B cell (primary cell): Measurements from ENCODE around the gene CHST8. TPM values are rescaled to one million over a fixed set of nuclear protein-coding genes. Genes with fewer than 3 reads are reported as not detected.

Source experiments
- ATAC-seq: fragments of 200-7000 bp; cut with Tn5 transposase; one replicate; pipeline ENCODE4 v1.10.0; 2021; ENCODE audit warnings: low read depth, mild to moderate bottlenecking, moderate number of reproducible peaks, moderate library complexity
- CTCF ChIA-PET: fragments of 350-600 bp; sonication (Branson Sonifier 250); formaldehyde crosslinking; loops from one replicate; lab custom pipeline; 2021; ENCODE audit warnings: antibody characterized with exemption, inconsistent platforms; lab: Charles Lee
- POLR2A ChIA-PET: fragments of 350-600 bp; sonication (Branson Sonifier 250); formaldehyde crosslinking; loops from one replicate; lab custom pipeline; 2021; ENCODE audit warnings: antibody characterized with exemption; lab: Charles Lee
- DNase-seq: peaks from one replicate; pipeline ENCODE4 v3.0.0; 2013
- H2AFZ ChIP-seq: 2 replicates; pipeline ENCODE4 v1.6.1; 2012; ENCODE audit warnings: mild to moderate bottlenecking, low read depth, low read length; ENCODE audit not compliant: insufficient read depth, poor library complexity, severe bottlenecking
- H3K27ac ChIP-seq, 2 donors: 1 replicate in 1 of 2; 2 replicates in 1 of 2; pipeline ENCODE4 v1.5.1; 2012 to 2013; ENCODE audit warnings: low read length in 2 of 2, mild to moderate bottlenecking in 2 of 2, moderate library complexity in 1 of 2
- H3K27me3 ChIP-seq, 4 experiments: fragments of 200-600 bp in 1 of 4; sonication (generic) in 1 of 4; replicated peaks in 1 of 4; 1 replicate in 2 of 4; 2 replicates in 2 of 4; pipeline versions ENCODE4 v1.6.1 to v1.7.0; 2013 to 2016; ENCODE audit warnings: low read length in 3 of 4, mild to moderate bottlenecking in 2 of 4, mixed read lengths in 1 of 4, moderate library complexity in 1 of 4; ENCODE audit not compliant: insufficient read depth in 4 of 4, control insufficient read depth in 3 of 4; ENCODE audit errors: control extremely low read depth in 1 of 4
- H3K36me3 ChIP-seq, 2 experiments: replicated peaks in 1 of 2; 1 replicate in 1 of 2; 2 replicates in 1 of 2; pipeline versions ENCODE4 v1.6.1 to v1.7.1; 2013; ENCODE audit warnings: low read length in 1 of 2; ENCODE audit not compliant: insufficient read depth in 2 of 2, control insufficient read depth in 1 of 2; ENCODE audit errors: control extremely low read depth in 1 of 2, extremely low read depth in 1 of 2
- H3K4me1 ChIP-seq, 2 donors: fragments of 200-600 bp in 1 of 2; sonication (generic) in 1 of 2; 1 replicate in 1 of 2; 2 replicates in 1 of 2; pipeline versions ENCODE4 v1.5.1 to v1.6.1; 2013 to 2017; ENCODE audit warnings: low read length in 2 of 2; ENCODE audit not compliant: control insufficient read depth in 2 of 2, insufficient read depth in 2 of 2
- H3K4me2 ChIP-seq: replicated peaks from 2 replicates; pipeline ENCODE3; 2012; ENCODE audit warnings: mild to moderate bottlenecking, low read depth, low read length; ENCODE audit not compliant: poor library complexity, severe bottlenecking
- H3K4me3 ChIP-seq, 5 experiments: fragments of 200-600 bp in 1 of 5; sonication (generic) in 1 of 5; 1 replicate in 3 of 5; 2 replicates in 2 of 5; pipeline versions ENCODE4 v1.5.1 to v1.7.0; 2011 to 2016; ENCODE audit warnings: low read length in 4 of 5, mild to moderate bottlenecking in 4 of 5, low read depth in 2 of 5, control low read depth in 1 of 5, moderate library complexity in 1 of 5; ENCODE audit not compliant: insufficient read depth in 1 of 5; ENCODE audit errors: control extremely low read depth in 1 of 5, extremely low read depth in 1 of 5
- H3K79me2 ChIP-seq: fragments of 200-600 bp; sonication (generic); one replicate; pipeline ENCODE4 v1.6.0; 2016; ENCODE audit warnings: low read length; ENCODE audit not compliant: control insufficient read depth, insufficient read depth
- H3K9ac ChIP-seq: fragments of 200-600 bp; sonication (generic); 2 replicates; pipeline ENCODE4 v1.6.1; 2017; ENCODE audit warnings: mild to moderate bottlenecking, low read length, moderate library complexity
- H3K9me3 ChIP-seq, 3 donors: one replicate each; pipeline versions ENCODE4 v1.6.1 to v1.7.1; 2013; ENCODE audit warnings: low read length in 2 of 3; ENCODE audit not compliant: control insufficient read depth in 2 of 3, insufficient read depth in 1 of 3; ENCODE audit errors: control extremely low read depth in 1 of 3
- H4K20me1 ChIP-seq: 2 replicates; pipeline ENCODE4 v1.6.0; 2012; ENCODE audit warnings: mild to moderate bottlenecking, low read length; ENCODE audit not compliant: insufficient read depth, control insufficient read depth, poor library complexity, severe bottlenecking
- H3K27ac Mint-ChIP-seq: one replicate; pipeline ENCODE4 v1.8.0; 2021; ENCODE audit warnings: mixed read lengths
- H3K27me3 Mint-ChIP-seq: one replicate; pipeline ENCODE4 v1.8.0; 2021; ENCODE audit warnings: mixed read lengths
- H3K4me1 Mint-ChIP-seq: one replicate; pipeline ENCODE4 v1.8.0; 2021; ENCODE audit warnings: mixed read lengths
- H3K4me3 Mint-ChIP-seq: one replicate; pipeline ENCODE4 v1.8.0; 2021; ENCODE audit warnings: mixed read lengths
- H3K9me3 Mint-ChIP-seq: one replicate; pipeline ENCODE4 v1.8.0; 2022; ENCODE audit warnings: mixed read lengths; ENCODE audit not compliant: insufficient read depth
- EZH2 ChIP-seq: IDR thresholded peaks from 2 replicates; pipeline ENCODE4 v1.6.1; 2012; ENCODE audit warnings: borderline replicate concordance, low read depth, mild to moderate bottlenecking, moderate library complexity, low read length; ENCODE audit not compliant: insufficient read depth, poor library complexity, severe bottlenecking
- WGBS: methylation state at CpG from one replicate; pipeline ENCODE4 v1.1.5; 2013; ENCODE audit warnings: missing lambda C conversion rate; ENCODE audit not compliant: insufficient coverage; 5-methylcytosine and 5-hydroxymethylcytosine counted together
- intact Hi-C: fragments of 100-400 bp; cut with micrococcal nuclease; formaldehyde crosslinking; loops from one replicate; pipeline ENCODE4 v1.10.0; 2022
- polyA plus RNA-seq: library from polyadenylated mRNA; depleted of rRNA; stranded (reverse); fragments of >200 nt; gene quantifications from 2 replicates; pipeline ENCODE4 v1.2.3, GENCODE V29; 2012
- total RNA-seq, 2 donors: library from RNA; stranded (reverse); fragments of 120-200 nt in 1 of 2; gene quantifications; 1 replicate in 1 of 2; 2 replicates in 1 of 2; pipeline versions ENCODE4 v1.2.3 to v1.2.4, GENCODE V29; 2013 to 2022
- TF ChIP-seq, protein P1 (sequence below): fragments of 200-600 bp; IDR thresholded peaks from one replicate; pipeline ENCODE4 v1.8.0; 2022; ENCODE audit warnings: antibody characterized with exemption, mild to moderate bottlenecking

The CHST8 gene
- total and polyA plus RNA-seq, 2 donors (not counting 1 experiment from before 2014, with no cell fraction given): not detected

GRCh38 chr19:33808399-33808798, 186.6 kb downstream of the CHST8 start:
- H3K27me3 Mint-ChIP-seq: no peaks in the 10 kb centered on the region
- Histone ChIP-seq H3K9me3 (no peaks in the 10 kb centered on the region), H3K4me2 (no peak overlapping the region), H3K9ac (no peak overlapping the region), H4K20me1 (no peaks in the 10 kb centered on the region), H3K36me3 (no peaks in the 10 kb centered on the region), H3K79me2 (no peaks in the 10 kb centered on the region), H3K4me1 (no peaks in the 10 kb centered on the region), H3K27ac (no peak overlapping the region), H3K4me3 (no peak overlapping the region), H3K27me3 (no peaks in the 10 kb centered on the region), H2AFZ (no peak overlapping the region)
- no peak overlapping the region for H3K27ac Mint-ChIP-seq
- H3K9me3 Mint-ChIP-seq: no peaks in the 10 kb centered on the region
- no peaks in the 10 kb centered on the region for H3K4me1 Mint-ChIP-seq
- DNase-seq (no peak), ATAC-seq (no peak)
- TF ChIP-seq, protein P1, sequence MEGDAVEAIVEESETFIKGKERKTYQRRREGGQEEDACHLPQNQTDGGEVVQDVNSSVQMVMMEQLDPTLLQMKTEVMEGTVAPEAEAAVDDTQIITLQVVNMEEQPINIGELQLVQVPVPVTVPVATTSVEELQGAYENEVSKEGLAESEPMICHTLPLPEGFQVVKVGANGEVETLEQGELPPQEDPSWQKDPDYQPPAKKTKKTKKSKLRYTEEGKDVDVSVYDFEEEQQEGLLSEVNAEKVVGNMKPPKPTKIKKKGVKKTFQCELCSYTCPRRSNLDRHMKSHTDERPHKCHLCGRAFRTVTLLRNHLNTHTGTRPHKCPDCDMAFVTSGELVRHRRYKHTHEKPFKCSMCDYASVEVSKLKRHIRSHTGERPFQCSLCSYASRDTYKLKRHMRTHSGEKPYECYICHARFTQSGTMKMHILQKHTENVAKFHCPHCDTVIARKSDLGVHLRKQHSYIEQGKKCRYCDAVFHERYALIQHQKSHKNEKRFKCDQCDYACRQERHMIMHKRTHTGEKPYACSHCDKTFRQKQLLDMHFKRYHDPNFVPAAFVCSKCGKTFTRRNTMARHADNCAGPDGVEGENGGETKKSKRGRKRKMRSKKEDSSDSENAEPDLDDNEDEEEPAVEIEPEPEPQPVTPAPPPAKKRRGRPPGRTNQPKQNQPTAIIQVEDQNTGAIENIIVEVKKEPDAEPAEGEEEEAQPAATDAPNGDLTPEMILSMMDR: no peak
- no peak for TF ChIP-seq EZH2
- intact Hi-C loops: no loop called here
- ChIA-PET POLR2A (no interaction called here), CTCF (no interaction called here)
- H3K4me3 Mint-ChIP-seq: no peak overlapping the region
- WGBS: 82% methylated on average over 1 of the region's 1 CpG

- no peak for TF ChIP-seq EZH2
- TF ChIP-seq, protein P1: no peak
- ChIA-PET POLR2A (no interaction called here), CTCF (no interaction called here)
- Histone ChIP-seq H3K36me3 (no peaks in the 10 kb centered on the region), H3K27ac (no peak overlapping the region), H3K4me3 (no peak overlapping the region), H3K9ac (no peak overlapping the region), H3K4me1 (no peaks in the 10 kb centered on the region), H3K79me2 (no peaks in the 10 kb centered on the region), H3K4me2 (no peak overlapping the region), H4K20me1 (no peaks in the 10 kb centered on the region), H3K27me3 (no peaks in the 10 kb centered on the region), H2AFZ (no peak overlapping the region), H3K9me3 (no peaks in the 10 kb centered on the region)
- DNase-seq (peak; percentile 2), ATAC-seq (no peak)
- H3K27me3 Mint-ChIP-seq: no peaks in the 10 kb centered on the region
- no peak overlapping the region for H3K27ac Mint-ChIP-seq
- no peaks in the 10 kb centered on the region for H3K9me3 Mint-ChIP-seq
- no peaks in the 10 kb centered on the region for H3K4me1 Mint-ChIP-seq
- 98% methylated on average over 4 of the region's 6 CpGs for WGBS
- intact Hi-C loops: no loop called here
- H3K4me3 Mint-ChIP-seq: no peak overlapping the region
Observed at GRCh38 chr19:33809960-33810359, 188.2 kb downstream of the CHST8 start.
